ENCODE data around the gene EEFSEC.

GRCh38 chr3:128445357-128445756 lies 292.1 kb downstream of the EEFSEC start:
- TF ChIP-seq CTCF (IDR thresholded peaks at IDR 0.05) (no peak), POLR2A (IDR thresholded peaks at IDR 0.05; ENCODE audit: low read depth) (no peak), EP300 (IDR thresholded peaks at IDR 0.05) (no peak)
